ENCODE measurements around the gene FERMT2.

FERMT2 gene

GRCh38 chr14:52829527-52830185 lies 121.2 kb downstream of the FERMT2 start:
- in situ Hi-C loops (cut with MboI; ENCODE audit: low sequenced_read_pairs) = no loop called here

- in situ Hi-C loops (cut with MboI; ENCODE audit: low sequenced_read_pairs) = no loop called here
Observed at GRCh38 chr14:52827426-52827825, 123.4 kb downstream of the FERMT2 start.

- in situ Hi-C loops (cut with MboI; ENCODE audit: low sequenced_read_pairs) = no loop called here
Observed at GRCh38 chr14:52825085-52825484, 125.8 kb downstream of the FERMT2 start.

GRCh38 chr14:52824462-52824861 lies 126.4 kb downstream of the FERMT2 start:
- in situ Hi-C loops (cut with MboI; ENCODE audit: low sequenced_read_pairs) = no loop called here

GRCh38 chr14:52821805-52822250 lies 129.0 kb downstream of the FERMT2 start:
- in situ Hi-C loops (cut with MboI; ENCODE audit: low sequenced_read_pairs) = no loop called here

GRCh38 chr14:52808101-52808500 lies 142.7 kb downstream of the FERMT2 start:
- in situ Hi-C loops (cut with MboI; ENCODE audit: low sequenced_read_pairs) = no loop called here

All from hTERT RPE-1 (cell line).